Measurements from ENCODE around the gene KAT5.
"Not testable (repeated sequence)": the region's sequence is repeated elsewhere in the genome, so short reads cannot be mapped to it uniquely, and the experiment has no call there.

The KAT5 gene

DNA sequence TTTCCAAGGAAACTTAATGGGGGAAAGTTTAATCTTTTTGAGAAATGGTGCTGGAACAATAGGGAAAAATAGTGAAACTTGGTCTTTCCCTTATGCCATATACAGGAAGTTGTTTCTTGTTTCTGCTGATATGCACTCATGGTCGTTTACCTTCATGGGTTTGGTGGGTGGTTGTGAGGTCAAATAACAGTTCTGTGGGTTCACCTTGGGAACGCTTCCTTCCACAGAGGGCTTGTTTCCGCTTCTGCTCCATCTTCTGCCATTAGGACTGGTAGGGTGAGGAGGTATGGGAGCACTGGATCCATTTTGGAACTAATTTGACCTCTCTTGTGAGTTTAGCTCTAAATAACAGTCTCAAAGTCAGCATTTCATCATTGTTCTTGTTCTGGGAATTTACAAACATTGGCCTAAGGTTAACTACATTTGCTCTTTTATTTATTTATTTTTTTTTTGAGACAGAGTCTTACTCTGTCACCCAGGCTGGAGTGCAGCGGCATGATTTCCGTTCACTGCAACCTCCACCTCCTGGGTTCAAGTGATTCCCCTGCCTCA lies 31.8 kb upstream of the KAT5 start:
- TF ChIP-seq CTCF (IDR thresholded peaks at IDR 0.05; ENCODE audit: low read depth, low read length, missing control alignments): no peak
- no peak overlapping the region for H3K4me3 ChIP-seq (replicated peaks; ENCODE audit: low read depth, low read length)
- DNase-seq (ENCODE audit: extremely low read depth, low read depth): no peak

- not testable (repeated sequence) for H3K4me3 ChIP-seq (replicated peaks; ENCODE audit: low read depth, low read length); DNase-seq (ENCODE audit: extremely low read depth, low read depth)
These were observed 28.6 kb upstream of the KAT5 start for GRCh38 chr11:65683480-65683879.

GRCh38 chr11:65685981-65686380 lies 26.1 kb upstream of the KAT5 start:
- H3K4me3 ChIP-seq (replicated peaks; ENCODE audit: low read depth, low read length): no peak overlapping the region
- no peak for DNase-seq (ENCODE audit: extremely low read depth, low read depth)
- TF ChIP-seq CTCF (IDR thresholded peaks at IDR 0.05; ENCODE audit: low read depth, low read length, missing control alignments): no peak

DNA sequence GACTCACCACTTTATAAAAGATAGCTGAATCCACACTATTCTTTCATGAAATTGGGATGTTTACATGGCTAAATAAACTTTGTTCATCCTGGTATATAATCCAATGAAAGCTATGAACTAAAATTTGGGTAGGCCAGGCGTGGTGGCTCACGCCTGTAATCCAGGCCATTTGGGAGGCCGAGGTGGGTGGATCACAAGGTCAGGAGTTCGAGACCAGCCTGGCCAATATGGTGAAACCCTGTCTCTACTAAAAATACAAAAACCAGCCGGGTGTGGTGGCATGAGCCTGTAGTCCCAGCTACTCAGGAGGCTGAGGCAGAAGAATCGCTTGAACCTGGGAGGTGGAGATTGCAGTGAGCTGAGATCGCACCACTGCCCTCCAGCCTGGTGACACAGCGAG lies 20.2 kb upstream of the KAT5 start:
- DNase-seq (ENCODE audit: extremely low read depth, low read depth); H3K4me3 ChIP-seq (replicated peaks; ENCODE audit: low read depth, low read length): not testable (repeated sequence)

GRCh38 chr11:65692367-65692766 lies 19.7 kb upstream of the KAT5 start:
- no peak for DNase-seq (ENCODE audit: extremely low read depth, low read depth)
- H3K4me3 ChIP-seq (replicated peaks; ENCODE audit: low read depth, low read length): no peak overlapping the region
- TF ChIP-seq CTCF (IDR thresholded peaks at IDR 0.05; ENCODE audit: low read depth, low read length, missing control alignments): no peak

- DNase-seq (ENCODE audit: extremely low read depth, low read depth): no peak
- TF ChIP-seq CTCF (IDR thresholded peaks at IDR 0.05; ENCODE audit: low read depth, low read length, missing control alignments): no peak
- no peak overlapping the region for H3K4me3 ChIP-seq (replicated peaks; ENCODE audit: low read depth, low read length)
These were observed 16.4 kb upstream of the KAT5 start for GRCh38 chr11:65695459-65696241.

GRCh38 chr11:65696802-65697552 lies 15.1 kb upstream of the KAT5 start:
- no peak for TF ChIP-seq CTCF (IDR thresholded peaks at IDR 0.05; ENCODE audit: low read depth, low read length, missing control alignments)
- DNase-seq (ENCODE audit: extremely low read depth, low read depth): no peak
- H3K4me3 ChIP-seq (replicated peaks; ENCODE audit: low read depth, low read length): no peak overlapping the region

Data from HFF-Myc (cell line).